Activated CD8-positive, alpha-beta T cell treated with anti-CD3 and anti-CD28 coated beads, Interleukin-2, amount 10 ng/mL, durations not matched to agents 7 days and 5 days (primary cell): ENCODE measurements around the gene ADRB2. TPM values are rescaled to one million over a fixed set of nuclear protein-coding genes. Genes with fewer than 3 reads are reported as not detected.

Experiments used
- ATAC-seq: fragments of 150-1000 bp; cut with Tn5 transposase; one replicate; pipeline ENCODE4 v1.10.0; 2021; ENCODE audit warnings: moderate library complexity
- CTCF ChIA-PET: fragments of 350-600 bp; sonication (Branson Sonifier 250); formaldehyde crosslinking; loops from one replicate; lab custom pipeline; 2021; ENCODE audit warnings: antibody characterized with exemption; lab: Charles Lee
- POLR2A ChIA-PET: fragments of 350-600 bp; sonication (Branson Sonifier 250); formaldehyde crosslinking; loops from one replicate; lab custom pipeline; 2021; ENCODE audit warnings: antibody characterized with exemption; lab: Charles Lee
- DNase-seq: peaks from one replicate; pipeline ENCODE4 v3.0.0-alpha.2; 2020
- H3K27ac Mint-ChIP-seq: one replicate; pipeline ENCODE4 v1.8.0; 2021; ENCODE audit warnings: mild to moderate bottlenecking, mixed read lengths
- H3K27me3 Mint-ChIP-seq: one replicate; pipeline ENCODE4 v1.8.0; 2021; ENCODE audit warnings: low read depth, mixed read lengths
- H3K36me3 Mint-ChIP-seq: one replicate; pipeline ENCODE4 v1.8.0; 2021; ENCODE audit warnings: low read depth, mixed read lengths
- H3K4me1 Mint-ChIP-seq: one replicate; pipeline ENCODE4 v1.8.0; 2021; ENCODE audit warnings: low read depth, mixed read lengths
- H3K4me3 Mint-ChIP-seq: one replicate; pipeline ENCODE4 v1.8.0; 2021; ENCODE audit warnings: mild to moderate bottlenecking, mixed read lengths
- H3K9me3 Mint-ChIP-seq: one replicate; pipeline ENCODE4 v1.8.0; 2022; ENCODE audit warnings: mixed read lengths; ENCODE audit not compliant: insufficient read depth
- total RNA-seq, 2 experiments: library from RNA; stranded (reverse); gene quantifications; one replicate each; pipeline ENCODE4 v1.2.3, GENCODE V29; 2021

The ADRB2 gene
- total RNA-seq, 2 experiments from 2014 or later: 2.2 to 2.3 TPM

GRCh38 chr5:148831590-148832565 is 5.5 kb downstream of the ADRB2 start:
- ChIA-PET CTCF (interaction anchor here (1.1 to 3.9 kb wide), 5 partner anchors 11 to 203 kb away, joined by 3 to 21 read pairs (median 4); no protein-coding TSS in a partner anchor), POLR2A (no interaction called here)
- Mint-ChIP-seq H3K27ac (no peak overlapping the region), H3K9me3 (no peaks in the 10 kb centered on the region), H3K4me1 (peaks cover 62% of the 10 kb centered on the region), H3K36me3 (no peaks in the 10 kb centered on the region), H3K27me3 (peaks cover 46% of the 10 kb centered on the region), H3K4me3 (no peak overlapping the region)
- DNase-seq (no peak), ATAC-seq (no peak)

DNA sequence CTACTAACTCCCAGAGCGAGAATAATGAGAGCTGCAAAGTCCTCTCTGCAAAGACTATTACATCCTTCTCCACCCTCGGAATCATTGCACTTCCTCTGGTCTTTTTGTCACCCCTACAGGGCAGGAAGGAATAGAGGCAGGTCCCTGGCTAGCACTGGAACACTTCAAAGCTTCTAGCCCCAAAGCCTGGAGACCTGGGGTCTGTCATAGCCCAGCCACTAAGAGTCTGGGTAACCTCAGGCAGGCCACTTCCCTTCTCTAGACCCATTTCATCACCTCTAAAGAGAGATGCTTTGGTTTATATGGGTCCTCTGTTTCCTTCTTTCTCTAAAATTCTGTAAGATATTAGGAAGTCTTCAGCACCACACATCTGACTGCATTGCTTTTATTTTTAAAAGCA is 6.7 kb downstream of the ADRB2 start:
- DNase-seq (peak; percentile 52), ATAC-seq (peak; percentile 70)
- H3K4me1 Mint-ChIP-seq: peaks cover 51% of the 10 kb centered on the region
- CTCF ChIA-PET: interaction anchor here (1.0 to 1.6 kb wide), 5 partner anchors 12 to 202 kb away, joined by 3 to 4 read pairs (median 4); no protein-coding TSS in a partner anchor
- H3K36me3 Mint-ChIP-seq: no peaks in the 10 kb centered on the region
- peaks cover 42% of the 10 kb centered on the region for H3K27me3 Mint-ChIP-seq
- H3K27ac Mint-ChIP-seq: no peak overlapping the region
- no peaks in the 10 kb centered on the region for H3K9me3 Mint-ChIP-seq
- H3K4me3 Mint-ChIP-seq: no peak overlapping the region
- POLR2A ChIA-PET: no interaction called here

GRCh38 chr5:148833925-148834324 is 7.5 kb downstream of the ADRB2 start:
- H3K4me3 Mint-ChIP-seq: no peak overlapping the region
- H3K27me3 Mint-ChIP-seq: peaks cover 39% of the 10 kb centered on the region
- ChIA-PET CTCF (interaction anchor here (1.0 to 1.1 kb wide), 3 partner anchors 13 to 103 kb away, joined by 3 to 4 read pairs (median 3); no protein-coding TSS in a partner anchor), POLR2A (no interaction called here)
- no peaks in the 10 kb centered on the region for H3K9me3 Mint-ChIP-seq
- ATAC-seq: no peak
- no peak overlapping the region for H3K27ac Mint-ChIP-seq
- H3K36me3 Mint-ChIP-seq: no peaks in the 10 kb centered on the region
- peaks cover 44% of the 10 kb centered on the region for H3K4me1 Mint-ChIP-seq
- no peak for DNase-seq

- peaks cover 36% of the 10 kb centered on the region for H3K27me3 Mint-ChIP-seq
- H3K9me3 Mint-ChIP-seq: no peaks in the 10 kb centered on the region
- ATAC-seq (no peak), DNase-seq (no peak)
- peaks cover 38% of the 10 kb centered on the region for H3K4me1 Mint-ChIP-seq
- CTCF ChIA-PET: interaction anchor here (1.0 kb wide), 1 partner anchor 15 kb away, joined by 3 read pairs; no protein-coding TSS in a partner anchor
- H3K27ac Mint-ChIP-seq: no peak overlapping the region
- H3K36me3 Mint-ChIP-seq: no peaks in the 10 kb centered on the region
- POLR2A ChIA-PET: no interaction called here
- H3K4me3 Mint-ChIP-seq: no peak overlapping the region
Measured at GRCh38 chr5:148834689-148835088, 8.3 kb downstream of the ADRB2 start.

DNA sequence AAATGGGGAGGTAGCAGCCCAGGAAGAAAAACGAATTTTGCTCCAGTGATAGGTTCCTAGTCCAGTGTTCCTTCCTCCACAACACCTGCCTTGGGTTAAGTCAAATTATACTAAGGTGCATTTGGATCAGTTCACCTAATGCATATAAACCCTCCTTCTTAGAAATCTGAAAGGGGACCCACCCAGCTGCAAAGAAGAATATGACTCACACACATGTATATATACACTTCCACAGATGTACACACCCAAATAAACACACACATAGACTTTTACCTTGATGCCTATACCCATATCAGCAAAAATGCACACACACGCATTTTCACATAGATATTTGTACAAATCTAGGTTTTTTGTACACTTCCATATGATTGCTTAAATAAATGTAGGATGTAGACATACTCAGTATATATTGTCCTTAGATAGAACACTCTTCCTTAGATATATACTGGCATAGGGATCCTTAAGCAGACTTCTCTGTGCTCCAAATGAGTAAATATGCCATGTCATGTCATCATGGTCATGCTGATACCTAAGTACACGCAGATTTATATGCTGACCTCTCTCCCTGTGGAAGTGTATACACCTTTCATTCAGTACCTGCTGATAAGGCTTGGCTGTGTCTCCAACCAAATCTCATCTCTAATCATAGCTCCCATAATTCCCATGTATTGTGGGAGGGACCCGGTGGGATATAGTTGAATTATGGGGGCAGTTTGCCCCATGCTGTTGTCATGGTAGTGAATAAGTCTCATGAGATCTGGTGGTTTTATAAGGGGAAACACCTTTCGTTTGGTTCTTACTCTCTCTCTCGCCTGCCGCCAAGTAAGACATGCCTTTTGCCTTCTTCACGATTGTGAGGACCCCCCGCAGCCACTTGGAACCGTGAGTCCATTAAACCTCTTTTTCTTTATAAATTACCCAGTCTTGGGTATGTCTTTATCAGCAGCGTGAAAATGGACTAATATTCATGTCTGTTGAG is 10.2 kb downstream of the ADRB2 start:
- Mint-ChIP-seq H3K36me3 (no peaks in the 10 kb centered on the region), H3K4me1 (peaks cover 33% of the 10 kb centered on the region), H3K27me3 (peaks cover 32% of the 10 kb centered on the region), H3K9me3 (no peaks in the 10 kb centered on the region), H3K4me3 (no peak overlapping the region), H3K27ac (no peak overlapping the region)
- ATAC-seq (no peak), DNase-seq (no peak)
- ChIA-PET CTCF (interaction anchor here (2.4 kb wide), 1 partner anchor 121 kb away, joined by 8 read pairs; no protein-coding TSS in a partner anchor), POLR2A (no interaction called here)

- CTCF ChIA-PET: interaction anchor here (2.4 kb wide), 1 partner anchor 120 kb away, joined by 8 read pairs; no protein-coding TSS in a partner anchor
- Mint-ChIP-seq H3K9me3 (no peaks in the 10 kb centered on the region), H3K4me3 (no peak overlapping the region), H3K36me3 (no peaks in the 10 kb centered on the region), H3K4me1 (peaks cover 30% of the 10 kb centered on the region), H3K27ac (no peak overlapping the region), H3K27me3 (peaks cover 33% of the 10 kb centered on the region)
- ATAC-seq (no peak), DNase-seq (no peak)
- POLR2A ChIA-PET: no interaction called here
Measured at GRCh38 chr5:148837383-148837782, 11.0 kb downstream of the ADRB2 start.

GRCh38 chr5:148838357-148838756 is 11.9 kb downstream of the ADRB2 start:
- no peak overlapping the region for H3K27ac Mint-ChIP-seq
- peaks cover 36% of the 10 kb centered on the region for H3K27me3 Mint-ChIP-seq
- CTCF ChIA-PET: interaction anchor here (2.4 kb wide), 1 partner anchor 119 kb away, joined by 8 read pairs; no protein-coding TSS in a partner anchor
- DNase-seq: no peak
- H3K9me3 Mint-ChIP-seq: no peaks in the 10 kb centered on the region
- H3K4me1 Mint-ChIP-seq: peaks cover 21% of the 10 kb centered on the region
- H3K4me3 Mint-ChIP-seq: no peak overlapping the region
- ATAC-seq: no peak
- no peaks in the 10 kb centered on the region for H3K36me3 Mint-ChIP-seq
- POLR2A ChIA-PET: no interaction called here

DNA sequence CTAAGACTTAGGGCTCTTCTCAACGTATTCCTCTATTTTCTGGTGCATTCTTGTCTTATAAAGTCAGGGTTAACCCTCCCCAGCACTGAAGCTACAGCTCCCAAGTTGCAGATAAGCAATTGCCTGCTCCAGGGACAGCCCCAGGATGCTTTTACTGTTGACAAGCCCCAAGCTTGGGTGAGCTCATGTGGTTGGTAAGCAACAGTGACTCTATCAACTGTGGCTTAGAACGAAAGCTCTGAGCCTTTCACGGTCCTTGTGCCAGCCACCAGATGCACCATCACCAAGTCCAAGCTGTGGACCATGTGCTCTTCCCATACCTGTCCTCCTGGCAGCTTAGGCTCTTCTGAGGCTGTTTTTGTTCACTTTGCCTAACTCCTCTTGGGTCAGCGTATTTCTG is 13.5 kb downstream of the ADRB2 start:
- Mint-ChIP-seq H3K9me3 (no peaks in the 10 kb centered on the region), H3K4me1 (peaks cover 16% of the 10 kb centered on the region), H3K4me3 (no peak overlapping the region), H3K27me3 (peaks cover 35% of the 10 kb centered on the region), H3K36me3 (no peaks in the 10 kb centered on the region), H3K27ac (no peak overlapping the region)
- ATAC-seq (no peak), DNase-seq (no peak)
- CTCF ChIA-PET: interaction anchor here (1.0 to 1.4 kb wide), 2 partner anchors 8 to 99 kb away, joined by 3 to 4 read pairs; no protein-coding TSS in a partner anchor
- POLR2A ChIA-PET: interaction anchor here (1.6 kb wide), 1 partner anchor 28 kb away, joined by 3 read pairs; no protein-coding TSS in a partner anchor

GRCh38 chr5:148840531-148840930 is 14.1 kb downstream of the ADRB2 start:
- ChIA-PET POLR2A (interaction anchor here (1.6 kb wide), 1 partner anchor 29 kb away, joined by 3 read pairs; no protein-coding TSS in a partner anchor), CTCF (interaction anchor here (1.0 kb wide), 1 partner anchor 8 kb away, joined by 3 read pairs; no protein-coding TSS in a partner anchor)
- H3K4me1 Mint-ChIP-seq: peaks cover 20% of the 10 kb centered on the region
- ATAC-seq (no peak), DNase-seq (no peak)
- H3K27ac Mint-ChIP-seq: no peak overlapping the region
- H3K4me3 Mint-ChIP-seq: no peak overlapping the region
- no peaks in the 10 kb centered on the region for H3K9me3 Mint-ChIP-seq
- peaks cover 35% of the 10 kb centered on the region for H3K27me3 Mint-ChIP-seq
- no peaks in the 10 kb centered on the region for H3K36me3 Mint-ChIP-seq

DNA sequence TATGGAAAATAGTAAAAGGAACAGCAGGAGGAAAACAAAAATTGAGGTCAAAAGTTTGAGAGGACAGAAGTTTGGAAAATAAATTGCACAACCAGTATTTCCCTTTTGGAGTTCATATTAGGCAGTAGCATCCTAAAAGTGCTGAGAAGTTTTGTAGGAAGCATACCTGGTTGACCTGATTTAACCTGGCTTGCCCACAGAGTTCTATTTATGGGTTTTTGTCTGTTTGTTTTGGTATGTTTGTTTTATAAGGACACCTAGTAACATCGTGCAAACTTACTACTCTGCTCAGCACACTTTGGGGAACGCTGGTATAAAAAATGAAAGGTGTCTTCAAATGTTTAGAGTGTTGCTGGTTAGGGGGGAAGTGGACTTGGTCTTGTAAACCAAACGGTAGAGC is 15.1 kb downstream of the ADRB2 start:
- POLR2A ChIA-PET: no interaction called here
- no peak for ATAC-seq
- Mint-ChIP-seq H3K4me3 (no peak overlapping the region), H3K27ac (no peak overlapping the region), H3K4me1 (peaks cover 25% of the 10 kb centered on the region), H3K27me3 (peaks cover 28% of the 10 kb centered on the region), H3K36me3 (peaks cover 7% of the 10 kb centered on the region), H3K9me3 (no peaks in the 10 kb centered on the region)
- no peak for DNase-seq
- CTCF ChIA-PET: interaction anchor here (1.3 to 1.7 kb wide), 2 partner anchors 100 to 116 kb away, joined by 3 to 6 read pairs; no protein-coding TSS in a partner anchor

DNA sequence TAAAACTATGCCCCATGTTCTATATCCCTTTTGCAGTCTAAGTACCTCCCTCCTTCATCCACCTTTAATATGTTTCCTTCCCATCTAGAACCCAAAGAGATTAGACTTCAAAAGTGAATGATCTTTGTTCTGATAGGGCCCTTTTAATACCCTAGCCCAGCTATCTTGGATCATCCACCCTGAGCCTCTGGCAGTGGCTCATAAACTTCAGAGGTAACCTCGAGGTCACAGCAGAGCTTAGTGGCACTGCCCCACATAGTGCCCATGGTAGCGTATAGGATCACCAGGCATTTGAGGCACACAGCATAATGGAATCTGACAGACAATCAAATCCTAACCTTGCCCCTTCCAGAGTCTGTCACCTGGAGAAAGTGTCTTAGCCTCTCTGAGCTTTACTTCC is 15.8 kb downstream of the ADRB2 start:
- POLR2A ChIA-PET: no interaction called here
- no peak for DNase-seq
- no peak for ATAC-seq
- peaks cover 10% of the 10 kb centered on the region for H3K36me3 Mint-ChIP-seq
- peaks cover 28% of the 10 kb centered on the region for H3K27me3 Mint-ChIP-seq
- no peak overlapping the region for H3K4me3 Mint-ChIP-seq
- H3K4me1 Mint-ChIP-seq: peaks cover 29% of the 10 kb centered on the region
- no peaks in the 10 kb centered on the region for H3K9me3 Mint-ChIP-seq
- CTCF ChIA-PET: interaction anchor here (1.3 to 1.8 kb wide), 3 partner anchors 101 to 116 kb away, joined by 3 to 6 read pairs (median 5); no protein-coding TSS in a partner anchor
- H3K27ac Mint-ChIP-seq: no peak overlapping the region
